Activated CD8-positive, alpha-beta memory T cell treated with anti-CD3 and anti-CD28 coated beads for 48 hours (primary cell): ENCODE measurements around the gene PYGM.
"Not testable (repeated sequence)": the region's sequence is repeated elsewhere in the genome, so short reads cannot be mapped to it uniquely, and the experiment has no call there.

Source experiments
- DNase-seq, 3 experiments: peaks; one replicate each; pipeline ENCODE4 v3.0.0-alpha.2; 2020; ENCODE audit warnings: low read depth in 2 of 3, low spot score in 2 of 3

Gene PYGM

DNA sequence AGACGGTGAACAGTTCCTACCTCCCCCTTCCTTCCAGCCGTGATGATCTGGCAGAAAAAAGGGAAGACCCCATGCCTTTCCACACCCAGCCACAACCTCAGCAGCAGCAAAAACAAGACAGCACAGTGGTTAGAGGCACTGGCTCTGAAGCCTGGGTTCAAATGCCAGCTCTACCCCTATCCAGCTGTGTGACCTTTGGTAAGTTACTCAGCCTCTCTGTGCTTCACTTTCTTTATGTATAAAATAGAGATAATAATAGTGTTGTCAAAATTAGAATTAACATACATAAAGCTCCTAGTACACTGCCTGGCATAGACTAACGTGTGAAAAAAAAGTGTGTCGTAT is 41.0 kb downstream of the PYGM start:
- no peak for DNase-seq

DNA sequence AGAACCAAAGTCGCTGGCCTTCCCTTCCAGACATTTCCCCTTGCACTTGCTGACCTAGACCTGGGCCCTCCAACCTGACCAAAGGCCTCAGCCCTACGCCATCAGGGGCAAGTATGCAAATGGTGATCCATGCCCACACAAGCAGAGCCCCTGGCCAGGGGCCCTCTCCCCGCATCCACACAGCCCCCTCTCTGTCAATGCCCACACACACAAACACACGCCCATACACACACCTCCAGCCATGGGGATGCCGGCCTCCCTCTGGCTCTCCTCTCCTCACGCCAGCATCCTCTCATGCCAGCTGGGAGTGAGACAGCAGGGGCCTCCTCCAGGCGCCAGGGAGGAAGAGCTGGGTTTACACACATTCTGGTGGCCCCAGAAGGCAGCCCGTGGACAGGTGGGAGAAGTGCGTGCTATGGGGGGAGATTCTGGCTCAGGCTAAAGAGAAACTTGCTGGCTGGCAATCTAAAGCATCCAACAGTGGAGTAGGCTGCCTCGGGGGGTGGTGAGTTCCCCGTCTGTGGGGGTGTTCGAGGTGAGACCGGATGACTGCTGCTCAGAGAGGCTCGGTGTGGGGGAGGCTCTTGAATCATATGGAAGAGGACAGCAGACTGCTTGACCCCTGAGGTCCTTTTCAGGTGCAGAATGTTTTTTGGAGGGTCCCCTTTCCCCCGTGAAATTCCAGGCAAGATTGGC is 41.5 kb downstream of the PYGM start:
- DNase-seq: no peak

DNA sequence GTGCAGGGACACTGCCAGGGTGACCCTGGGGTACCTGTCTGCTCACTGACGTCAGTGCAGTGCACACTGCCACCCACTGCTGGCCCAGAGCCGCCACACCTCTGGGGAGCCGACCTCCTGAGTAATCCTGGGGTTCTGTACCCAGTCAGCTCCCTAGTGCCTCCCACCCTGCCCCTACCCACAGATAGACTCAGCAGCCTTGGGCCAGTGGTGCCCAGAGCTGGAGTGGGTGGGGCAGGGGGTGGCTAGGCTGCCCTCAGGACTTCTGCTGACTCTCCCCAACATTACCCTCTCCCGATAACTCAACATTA is 42.6 kb downstream of the PYGM start:
- DNase-seq: no peak

DNA sequence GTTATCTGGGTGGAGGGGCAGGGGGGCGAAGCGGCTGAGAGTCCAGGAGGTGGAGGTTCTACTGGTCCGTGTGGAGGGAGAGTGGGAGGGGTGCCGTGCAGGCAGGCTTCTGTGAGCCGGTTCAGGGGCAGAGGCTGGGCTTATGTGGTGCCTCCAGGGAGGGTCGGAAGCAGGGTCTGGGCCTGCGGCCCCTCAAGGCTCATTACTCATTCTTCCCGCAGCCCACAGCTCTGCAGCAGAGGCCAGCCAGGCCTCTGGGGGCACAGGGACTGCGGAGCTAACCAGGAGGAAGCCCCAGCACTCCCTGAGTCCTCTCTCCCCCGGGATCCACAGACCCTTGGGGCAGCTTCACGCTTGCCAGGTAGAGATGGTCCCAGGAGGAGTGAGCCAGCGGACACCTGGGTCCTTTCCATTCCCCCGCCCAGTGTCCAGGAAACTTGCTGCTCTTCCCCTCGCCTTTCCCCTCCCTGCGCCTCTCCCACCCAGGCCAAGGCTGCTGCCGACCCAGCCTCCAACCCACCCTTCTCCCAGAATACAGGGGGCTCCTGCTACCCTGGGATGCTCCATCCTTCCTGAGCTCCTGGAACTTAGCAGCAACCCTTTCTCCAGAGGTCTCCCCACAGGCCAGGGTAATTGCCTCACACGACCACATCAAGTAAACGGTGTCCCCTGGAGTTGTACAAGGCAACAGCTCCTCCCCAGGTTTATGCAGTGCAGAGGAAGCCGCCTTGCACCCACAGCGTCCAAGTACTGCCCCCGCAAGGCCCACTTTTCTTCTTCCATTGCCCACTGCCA is 43.1 kb downstream of the PYGM start:
- no peak for DNase-seq

DNA sequence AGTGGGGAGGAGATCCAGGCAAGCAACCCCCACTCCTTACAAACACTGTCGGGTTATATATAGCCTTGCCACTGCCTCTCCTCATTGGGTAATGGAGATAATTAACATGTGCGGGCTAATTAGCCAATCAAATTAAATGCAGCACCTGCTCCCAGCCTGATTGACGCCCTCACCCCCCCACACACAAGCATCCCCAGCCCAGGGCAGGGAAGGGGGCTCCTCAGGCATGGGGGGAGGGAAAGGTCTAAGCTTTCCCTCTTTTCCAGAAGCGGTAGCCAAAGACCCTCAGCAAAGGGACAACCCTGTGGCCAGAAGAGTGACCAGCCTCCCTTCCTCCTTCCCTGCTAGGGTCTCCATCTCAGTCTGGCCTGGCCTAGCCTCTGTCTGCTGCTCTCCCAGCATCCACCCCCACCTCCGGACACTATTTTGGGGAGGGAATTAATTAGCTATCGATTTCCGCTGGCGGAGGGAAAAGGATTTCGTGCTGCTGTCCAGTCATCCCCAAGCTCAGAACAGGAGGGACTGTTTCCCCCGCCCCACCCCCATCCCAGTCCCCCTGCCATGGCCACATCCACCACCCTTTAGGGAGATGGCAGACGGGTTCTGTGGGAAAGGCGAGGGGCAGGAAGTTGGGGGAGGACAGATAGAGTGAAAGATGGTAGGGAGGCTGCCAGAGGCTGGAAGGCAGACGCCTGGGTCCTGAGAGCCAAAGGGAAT is 43.9 kb downstream of the PYGM start:
- DNase-seq: no peak

DNA sequence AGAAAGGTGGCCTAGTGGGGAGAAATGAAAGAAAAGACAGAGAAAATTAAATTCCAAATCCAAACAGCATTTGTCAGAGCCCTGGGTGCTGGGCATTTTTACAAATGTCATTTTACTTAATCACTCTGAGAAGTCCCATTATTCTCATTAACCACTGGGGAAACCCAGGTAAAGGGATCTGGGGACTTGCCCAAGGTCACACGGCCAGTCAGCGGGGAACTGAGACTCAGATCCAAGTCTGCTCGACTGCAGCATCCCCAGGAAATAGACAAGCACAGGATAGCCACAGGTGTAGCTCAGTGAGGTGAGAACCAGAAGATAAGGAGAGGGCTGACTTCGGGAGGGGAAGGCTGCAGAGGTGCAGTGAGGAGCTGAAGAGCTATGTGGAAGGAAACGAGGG is 44.7 kb downstream of the PYGM start:
- no peak for DNase-seq

DNA sequence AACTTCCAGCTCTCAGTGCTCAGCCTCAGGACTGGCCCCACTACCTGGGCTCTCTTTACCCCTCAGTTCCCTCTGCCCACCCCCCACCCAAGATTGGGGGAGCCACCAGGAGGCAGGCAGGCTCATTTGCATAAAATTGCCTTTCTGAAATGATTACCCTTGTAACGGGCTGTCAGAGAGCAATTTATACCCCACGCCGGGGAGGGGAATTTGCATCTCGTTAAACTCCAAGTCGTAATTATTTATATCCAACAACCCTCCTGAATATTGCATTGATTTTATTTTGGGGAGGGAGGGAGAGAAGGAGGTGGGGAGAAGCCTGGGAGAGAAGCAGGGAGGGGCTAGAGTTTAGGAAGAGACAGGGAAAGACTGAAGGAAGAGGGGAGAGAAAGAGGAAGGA is 45.1 kb downstream of the PYGM start:
- DNase-seq: no peak

DNA sequence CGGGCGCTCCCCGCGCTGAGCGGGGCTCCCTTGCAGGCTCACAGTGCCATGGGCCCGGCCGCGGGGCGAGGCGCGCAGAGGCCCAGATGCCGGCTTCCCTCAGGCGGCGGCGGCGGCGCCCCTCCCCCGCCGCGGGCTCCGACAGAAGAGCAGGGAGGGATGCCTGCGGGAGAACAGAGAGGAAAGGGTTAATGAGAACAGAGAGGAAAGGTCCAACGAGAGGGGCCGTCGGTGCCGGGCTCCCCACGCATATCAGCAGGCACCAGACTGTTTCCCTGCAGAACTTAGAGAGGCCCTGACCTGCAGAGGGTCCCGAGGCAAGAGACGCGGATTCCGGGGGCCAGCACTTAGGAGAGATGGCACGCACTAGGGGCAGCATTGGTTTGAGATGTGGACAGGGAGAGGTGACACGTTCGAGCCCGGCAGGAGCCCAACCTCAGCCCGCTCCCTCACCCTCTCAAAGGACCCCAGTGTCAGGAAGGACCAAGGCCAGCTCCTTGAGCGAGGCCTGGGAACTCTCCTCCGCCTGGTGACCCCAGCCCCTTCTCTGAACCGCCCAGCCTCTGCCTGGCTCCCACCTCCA is 45.9 kb downstream of the PYGM start:
- no peak for DNase-seq

DNA sequence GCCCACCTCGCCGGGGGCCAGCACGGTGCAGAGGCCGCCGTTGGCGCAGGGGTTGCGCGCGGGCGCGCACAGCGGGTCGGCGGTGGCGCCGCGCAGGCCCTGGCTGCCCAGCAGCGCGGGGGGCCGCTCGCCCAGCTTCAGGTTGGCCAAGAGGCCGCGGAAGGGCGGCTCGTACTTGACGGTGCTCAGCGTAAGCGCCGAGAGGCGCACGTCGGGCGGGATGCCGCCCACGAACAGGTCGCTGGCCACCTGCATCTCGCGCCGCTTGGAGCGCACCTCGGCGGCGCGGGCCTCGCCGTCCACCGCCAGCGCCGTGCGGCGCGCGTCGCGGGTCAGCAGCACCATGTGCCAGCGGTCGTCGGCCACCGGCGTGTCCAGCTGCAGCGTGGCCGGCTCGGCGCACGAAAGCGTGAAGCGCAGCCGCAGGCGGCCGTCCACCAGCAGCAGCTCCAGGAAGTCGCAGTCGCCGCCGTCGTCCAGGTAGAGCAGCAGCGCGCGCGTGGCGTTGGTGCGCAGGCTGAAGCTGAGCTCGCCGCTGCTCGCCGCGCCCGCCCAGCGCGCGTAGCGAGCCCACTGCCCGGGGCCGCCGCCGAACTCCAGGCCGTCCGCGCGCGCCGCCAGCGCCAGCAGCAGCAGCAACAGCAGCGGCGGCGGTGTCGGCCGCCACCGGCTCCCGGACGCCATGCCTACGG is 46.6 kb downstream of the PYGM start:
- no peak for DNase-seq

DNA sequence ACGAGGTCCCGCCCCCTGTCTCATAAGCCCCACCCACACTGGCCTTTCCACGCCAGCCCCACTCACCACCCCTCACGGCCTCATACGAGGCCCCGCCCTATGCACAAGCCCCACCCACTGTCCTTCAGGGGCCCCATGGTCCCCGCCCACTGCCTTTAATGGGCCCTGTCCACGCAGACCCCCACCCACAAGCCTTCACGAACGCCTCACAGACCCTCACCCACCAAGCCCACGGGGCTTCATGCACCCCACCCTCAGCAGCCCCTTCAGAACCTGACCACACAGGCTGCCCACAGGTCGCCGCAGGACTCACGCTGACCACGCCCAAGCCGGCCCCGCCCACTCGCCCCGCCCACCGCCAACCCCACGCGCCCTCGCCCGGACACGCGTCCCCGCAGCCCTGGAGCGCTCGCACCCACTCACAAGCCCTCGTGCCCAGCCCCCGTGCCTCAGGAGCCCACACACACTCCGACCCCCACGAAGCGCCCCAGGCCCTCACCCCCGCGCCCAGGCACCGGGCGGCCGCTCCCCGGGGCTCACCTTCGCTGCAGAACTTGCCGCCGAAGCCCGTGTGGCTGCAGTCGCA is 47.3 kb downstream of the PYGM start:
- DNase-seq: no peak

DNA sequence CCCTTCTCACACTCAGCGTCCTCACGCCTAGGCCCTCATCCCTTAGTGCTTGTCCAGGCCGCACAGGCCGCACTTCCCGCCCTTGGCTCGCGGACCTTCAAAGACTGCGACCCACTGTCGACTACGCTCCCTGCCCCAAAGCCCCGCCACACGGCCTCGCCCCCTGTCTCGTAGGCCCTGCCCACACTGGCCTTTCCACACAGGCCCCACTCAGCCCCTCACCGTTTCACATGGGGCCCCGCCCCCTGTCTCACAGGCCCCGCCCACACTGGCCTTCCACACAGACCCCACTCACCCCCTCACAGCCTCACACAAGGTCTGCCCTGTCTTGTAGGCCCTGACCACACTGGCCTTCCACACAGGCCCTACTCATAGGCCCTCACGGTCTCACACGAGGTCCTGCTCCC is 47.8 kb downstream of the PYGM start:
- DNase-seq: no peak

DNA sequence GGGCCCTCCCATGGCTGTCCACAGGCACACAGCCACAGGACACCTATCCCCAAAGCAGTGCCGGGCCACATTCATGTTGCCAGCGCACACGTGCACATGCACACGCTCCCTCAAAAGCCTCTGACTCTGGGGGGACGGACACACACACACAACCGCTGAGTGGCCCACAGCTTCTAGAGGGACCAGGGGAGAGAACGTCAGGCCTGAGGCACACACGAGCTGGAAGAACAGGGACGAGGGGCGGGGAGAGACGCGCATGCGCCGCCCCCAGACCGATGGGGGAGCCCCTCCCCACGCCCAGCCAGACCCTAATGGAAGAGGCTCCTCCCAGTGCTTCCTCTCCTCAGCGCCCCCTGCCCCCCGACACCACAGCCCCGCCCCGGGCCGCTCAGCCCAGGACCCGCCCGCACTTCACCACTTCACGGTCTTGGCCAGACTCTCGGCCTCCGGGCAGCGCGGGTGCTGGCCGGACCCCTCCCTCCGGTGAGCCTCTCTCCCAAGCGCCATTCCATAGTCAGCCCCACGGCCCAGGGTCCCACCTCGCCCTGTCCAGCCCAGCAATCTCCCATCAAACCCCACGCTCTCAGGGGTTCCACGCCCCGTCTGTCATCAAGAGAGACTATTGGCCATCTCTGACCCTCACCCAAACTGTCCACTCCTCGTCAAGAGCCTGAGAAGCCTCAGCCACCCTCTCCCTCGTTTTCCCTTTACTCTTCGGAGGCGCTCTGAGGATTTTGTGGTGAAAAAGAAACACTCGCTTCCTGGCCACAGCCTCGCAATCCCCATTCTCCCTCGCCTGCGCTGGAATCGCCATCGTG is 48.4 kb downstream of the PYGM start:
- no peak for DNase-seq

DNA sequence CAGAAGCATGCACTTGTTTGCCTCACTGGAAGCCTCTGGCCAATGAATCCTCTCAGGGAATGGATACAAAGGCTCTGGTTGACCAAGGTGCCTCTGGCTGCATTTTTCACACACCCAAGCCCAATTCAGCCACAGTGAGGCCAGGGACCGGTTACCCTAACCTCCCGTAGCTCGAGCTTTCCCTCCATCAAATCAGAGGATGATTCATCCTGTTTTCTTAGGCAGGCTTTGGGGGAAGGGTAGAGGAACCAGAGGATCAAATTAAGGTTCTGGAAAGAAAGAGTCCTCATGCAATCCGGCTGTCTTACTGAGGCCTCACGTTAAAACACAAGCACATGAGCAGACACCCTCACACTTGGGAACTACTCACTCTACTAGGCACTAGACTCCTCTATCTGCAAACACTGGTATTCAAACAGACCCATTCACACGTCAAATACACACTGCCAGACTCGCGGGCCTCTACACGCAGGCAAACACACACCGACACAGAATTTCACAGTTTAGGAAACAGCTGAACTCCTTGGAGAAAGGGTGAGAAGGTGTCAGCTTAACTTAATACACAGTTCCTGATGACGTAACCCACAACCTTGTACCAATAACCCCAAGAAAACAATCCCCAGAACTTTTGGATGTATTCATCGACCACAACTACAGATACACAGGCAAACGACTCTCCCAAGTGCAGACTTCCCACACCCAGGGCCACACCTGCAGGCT is 49.2 kb downstream of the PYGM start:
- DNase-seq: no peak

DNA sequence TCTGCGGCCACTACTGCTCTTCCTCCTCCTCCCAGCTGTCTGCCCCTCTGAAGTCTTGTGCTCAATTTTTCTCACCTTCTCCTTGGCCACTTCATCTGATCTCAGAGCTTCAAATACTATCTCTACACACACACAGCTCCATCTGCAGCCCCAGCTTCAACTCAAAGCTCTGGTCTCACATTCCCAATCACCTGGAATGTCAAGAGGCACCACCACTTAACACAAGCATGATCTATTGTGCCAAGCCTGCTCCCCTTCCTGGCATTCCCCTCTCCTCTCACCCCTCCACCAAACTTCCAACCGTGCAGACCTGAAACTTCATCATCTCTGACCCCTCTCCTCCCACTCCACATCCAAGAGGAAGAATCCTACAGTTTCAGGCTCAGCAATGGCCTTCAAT is 54.3 kb downstream of the PYGM start:
- DNase-seq: no peak

DNA sequence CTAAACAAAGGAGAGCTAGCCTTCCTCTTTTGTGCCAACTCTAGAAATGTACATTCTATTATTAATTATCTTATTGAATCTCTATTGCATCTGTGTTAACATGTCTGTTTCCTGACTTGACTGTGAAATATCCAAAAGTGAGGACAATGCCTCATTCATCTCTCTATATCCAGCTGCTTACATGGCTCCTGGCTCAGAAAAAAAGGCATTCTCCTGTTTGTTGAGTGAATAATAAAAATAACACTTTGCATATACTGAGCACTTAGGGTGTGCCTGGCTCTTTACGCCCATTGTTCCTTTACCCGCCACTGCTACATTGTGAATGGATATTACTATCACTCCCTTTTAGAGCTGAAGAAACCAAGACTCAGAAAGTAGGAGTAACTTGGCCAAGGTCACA is 56.7 kb downstream of the PYGM start:
- DNase-seq: no peak

DNA sequence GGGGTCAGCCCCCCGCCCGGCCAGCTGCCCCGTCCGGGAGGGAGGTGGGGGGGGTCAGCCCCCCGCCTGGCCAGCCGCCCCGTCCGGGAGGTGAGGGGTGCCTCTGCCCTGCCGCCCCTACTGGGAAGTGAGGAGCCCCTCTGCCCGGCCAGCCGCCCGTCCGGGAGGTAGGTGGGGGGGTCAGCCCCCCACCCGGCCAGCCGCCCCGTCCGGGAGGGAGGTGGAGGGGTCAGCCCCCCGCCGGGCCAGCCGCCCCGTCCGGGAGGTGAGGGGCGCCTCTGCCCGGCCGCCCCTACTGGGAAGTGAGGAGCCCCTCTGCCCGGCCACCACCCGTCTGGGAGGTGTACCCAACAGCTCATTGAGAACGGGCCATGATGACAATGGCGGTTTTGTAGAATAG is 57.8 kb downstream of the PYGM start:
- not testable (repeated sequence) for DNase-seq

DNA sequence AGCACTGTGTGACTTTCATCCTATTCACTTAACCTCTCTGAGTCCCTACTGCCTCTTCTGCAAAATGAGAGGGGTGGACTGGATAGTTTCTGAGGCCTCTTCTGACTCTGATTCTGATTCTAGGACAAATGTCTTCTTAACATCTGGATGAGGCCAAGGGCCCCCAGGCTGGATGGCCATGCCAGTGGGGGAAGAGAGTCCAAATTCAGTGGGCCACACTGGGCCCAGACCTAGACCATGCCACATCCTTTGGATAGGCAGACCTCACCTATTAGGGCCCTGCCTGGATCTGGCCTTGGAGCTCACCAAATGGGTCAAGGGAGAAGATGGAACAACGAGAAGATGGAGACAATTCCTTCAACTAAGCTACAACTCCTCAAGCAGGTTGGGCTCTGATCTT is 61.3 kb downstream of the PYGM start:
- DNase-seq: no peak

DNA sequence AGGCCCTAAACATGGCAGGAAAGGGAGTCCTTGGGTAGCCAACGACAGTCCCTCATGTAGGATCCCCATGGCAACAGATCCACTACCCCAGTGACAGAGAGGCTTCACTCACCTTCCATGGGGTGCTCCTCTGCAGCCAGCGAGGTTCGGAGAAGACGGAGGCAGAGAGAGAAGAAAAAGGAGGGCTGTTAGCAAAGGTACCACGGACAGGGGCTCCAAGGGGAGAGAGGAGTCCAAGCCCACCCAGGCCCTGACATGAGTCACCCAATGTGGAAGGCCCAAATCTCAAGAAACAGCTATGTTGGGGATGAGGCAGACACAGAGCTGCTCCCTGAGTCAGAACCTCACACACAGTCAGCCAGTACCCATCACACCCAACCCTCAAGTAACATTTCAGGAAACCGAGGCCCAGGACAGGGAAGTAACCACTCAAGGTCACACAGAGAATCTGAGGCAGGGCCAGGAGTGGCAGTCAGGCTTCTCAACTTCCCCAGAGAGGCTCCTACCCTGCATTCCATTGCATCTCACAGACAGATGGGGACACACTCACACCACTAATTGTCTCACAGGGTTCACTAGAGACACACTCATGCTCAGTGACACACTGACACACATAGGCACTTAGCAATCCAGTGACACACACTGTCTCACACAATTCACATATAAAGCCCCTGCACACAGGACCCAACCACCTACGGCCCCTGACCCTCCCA is 62.0 kb downstream of the PYGM start:
- no peak for DNase-seq
